GM23338 (cell line): ENCODE measurements around the gene CEP131.

ENCODE experiments used
- CREB1 ChIP-seq: fragments of 250-450 bp; sonication (Bioruptor Pico); IDR thresholded peaks from 2 replicates; pipeline ENCODE4 v1.5.0; 2020; ENCODE audit warnings: low read depth, mild to moderate bottlenecking, moderate library complexity
- EZH2 ChIP-seq: fragments of 200-600 bp; sonication (generic); IDR thresholded peaks from one replicate; pipeline ENCODE4 v1.8.0; 2017; ENCODE audit warnings: antibody characterized with exemption, mild to moderate bottlenecking, low read depth; ENCODE audit not compliant: unreplicated experiment
- EZH2phosphoT487 ChIP-seq: fragments of 200-600 bp; sonication (generic); IDR thresholded peaks from one replicate; pipeline ENCODE4 v1.8.1; 2018; ENCODE audit warnings: antibody characterized with exemption; ENCODE audit not compliant: unreplicated experiment
- JUNB ChIP-seq: IDR thresholded peaks from one replicate; pipeline ENCODE4 v1.6.1; 2016; ENCODE audit warnings: antibody characterized with exemption; ENCODE audit not compliant: unreplicated experiment
- POLR2AphosphoS5 ChIP-seq: IDR thresholded peaks from 2 replicates; pipeline ENCODE4 v1.6.1; 2016; ENCODE audit warnings: antibody characterized with exemption, low read depth
- ZNF114 ChIP-seq: fragments of 250-450 bp; sonication (Bioruptor Pico); IDR thresholded peaks from 2 replicates; pipeline ENCODE4 v1.5.0; 2020; ENCODE audit warnings: mild to moderate bottlenecking, moderate library complexity
- TF ChIP-seq, protein P1 (sequence below), 2 experiments: fragments of 200-600 bp in 1 of 2; sonication (generic) in 1 of 2; conservative IDR thresholded peaks; 2 replicates each; pipeline versions ENCODE4 v1.5.1 to v1.6.1; 2016 to 2017; ENCODE audit warnings: antibody characterized with exemption in 2 of 2, low read depth in 2 of 2, mild to moderate bottlenecking in 2 of 2, moderate library complexity in 1 of 2
- TF ChIP-seq, protein P2 (sequence below): IDR thresholded peaks from one replicate; pipeline ENCODE4 v1.6.1; 2018; ENCODE audit warnings: antibody characterized with exemption; ENCODE audit not compliant: unreplicated experiment
- TF ChIP-seq, protein P3 (sequence below): fragments of 250-450 bp; sonication (Bioruptor Pico); IDR thresholded peaks from 2 replicates; pipeline ENCODE4 v1.5.0; 2020; ENCODE audit warnings: mild to moderate bottlenecking, moderate library complexity

DNA sequence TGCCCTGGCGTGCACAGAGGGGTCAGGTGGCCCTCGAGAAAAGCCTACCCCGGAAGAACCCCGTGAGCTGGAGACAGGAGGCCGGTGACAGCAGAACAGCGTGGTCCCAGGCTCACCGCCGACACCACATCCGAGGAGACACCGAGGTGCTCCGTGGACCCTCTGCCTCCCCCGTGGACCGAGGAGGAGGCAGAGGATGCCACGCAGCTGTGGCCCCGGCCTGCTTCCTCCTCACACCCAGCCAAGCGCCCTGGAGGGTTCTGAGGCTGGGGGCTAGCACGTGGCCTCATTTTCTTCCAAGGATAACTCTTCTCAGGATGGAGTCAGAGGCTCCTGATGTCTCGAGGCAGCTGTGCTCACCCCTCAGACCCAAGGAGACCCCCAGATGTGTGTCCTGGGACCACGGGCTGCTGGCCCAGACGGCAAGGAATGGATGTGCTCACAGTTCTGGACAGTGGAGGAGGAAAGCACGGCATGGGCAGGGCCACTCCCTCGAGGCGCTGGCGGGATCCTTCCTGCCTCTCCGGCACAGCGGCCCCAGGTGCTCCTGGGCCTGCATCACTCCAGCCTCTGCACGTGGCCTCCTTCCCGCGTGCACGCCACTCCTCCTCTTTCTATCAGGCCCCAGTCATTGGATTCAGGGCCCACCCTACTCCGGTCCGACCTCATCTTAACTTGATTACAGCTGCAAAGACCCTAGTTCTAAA, 61.9 kb downstream of the CEP131 start:
- TF ChIP-seq, protein P1, sequence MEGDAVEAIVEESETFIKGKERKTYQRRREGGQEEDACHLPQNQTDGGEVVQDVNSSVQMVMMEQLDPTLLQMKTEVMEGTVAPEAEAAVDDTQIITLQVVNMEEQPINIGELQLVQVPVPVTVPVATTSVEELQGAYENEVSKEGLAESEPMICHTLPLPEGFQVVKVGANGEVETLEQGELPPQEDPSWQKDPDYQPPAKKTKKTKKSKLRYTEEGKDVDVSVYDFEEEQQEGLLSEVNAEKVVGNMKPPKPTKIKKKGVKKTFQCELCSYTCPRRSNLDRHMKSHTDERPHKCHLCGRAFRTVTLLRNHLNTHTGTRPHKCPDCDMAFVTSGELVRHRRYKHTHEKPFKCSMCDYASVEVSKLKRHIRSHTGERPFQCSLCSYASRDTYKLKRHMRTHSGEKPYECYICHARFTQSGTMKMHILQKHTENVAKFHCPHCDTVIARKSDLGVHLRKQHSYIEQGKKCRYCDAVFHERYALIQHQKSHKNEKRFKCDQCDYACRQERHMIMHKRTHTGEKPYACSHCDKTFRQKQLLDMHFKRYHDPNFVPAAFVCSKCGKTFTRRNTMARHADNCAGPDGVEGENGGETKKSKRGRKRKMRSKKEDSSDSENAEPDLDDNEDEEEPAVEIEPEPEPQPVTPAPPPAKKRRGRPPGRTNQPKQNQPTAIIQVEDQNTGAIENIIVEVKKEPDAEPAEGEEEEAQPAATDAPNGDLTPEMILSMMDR (conservative IDR thresholded peaks at IDR 0.05; ENCODE audit: low read depth in 2 of 2): no peak
- TF ChIP-seq JUNB (no peak), ZNF114 (CRISPR knock-in tag) (no peak), EZH2 (no peak), CREB1 (CRISPR knock-in tag) (no peak), POLR2AphosphoS5 (no peak), EZH2phosphoT487 (no peak)
- TF ChIP-seq, protein P2, sequence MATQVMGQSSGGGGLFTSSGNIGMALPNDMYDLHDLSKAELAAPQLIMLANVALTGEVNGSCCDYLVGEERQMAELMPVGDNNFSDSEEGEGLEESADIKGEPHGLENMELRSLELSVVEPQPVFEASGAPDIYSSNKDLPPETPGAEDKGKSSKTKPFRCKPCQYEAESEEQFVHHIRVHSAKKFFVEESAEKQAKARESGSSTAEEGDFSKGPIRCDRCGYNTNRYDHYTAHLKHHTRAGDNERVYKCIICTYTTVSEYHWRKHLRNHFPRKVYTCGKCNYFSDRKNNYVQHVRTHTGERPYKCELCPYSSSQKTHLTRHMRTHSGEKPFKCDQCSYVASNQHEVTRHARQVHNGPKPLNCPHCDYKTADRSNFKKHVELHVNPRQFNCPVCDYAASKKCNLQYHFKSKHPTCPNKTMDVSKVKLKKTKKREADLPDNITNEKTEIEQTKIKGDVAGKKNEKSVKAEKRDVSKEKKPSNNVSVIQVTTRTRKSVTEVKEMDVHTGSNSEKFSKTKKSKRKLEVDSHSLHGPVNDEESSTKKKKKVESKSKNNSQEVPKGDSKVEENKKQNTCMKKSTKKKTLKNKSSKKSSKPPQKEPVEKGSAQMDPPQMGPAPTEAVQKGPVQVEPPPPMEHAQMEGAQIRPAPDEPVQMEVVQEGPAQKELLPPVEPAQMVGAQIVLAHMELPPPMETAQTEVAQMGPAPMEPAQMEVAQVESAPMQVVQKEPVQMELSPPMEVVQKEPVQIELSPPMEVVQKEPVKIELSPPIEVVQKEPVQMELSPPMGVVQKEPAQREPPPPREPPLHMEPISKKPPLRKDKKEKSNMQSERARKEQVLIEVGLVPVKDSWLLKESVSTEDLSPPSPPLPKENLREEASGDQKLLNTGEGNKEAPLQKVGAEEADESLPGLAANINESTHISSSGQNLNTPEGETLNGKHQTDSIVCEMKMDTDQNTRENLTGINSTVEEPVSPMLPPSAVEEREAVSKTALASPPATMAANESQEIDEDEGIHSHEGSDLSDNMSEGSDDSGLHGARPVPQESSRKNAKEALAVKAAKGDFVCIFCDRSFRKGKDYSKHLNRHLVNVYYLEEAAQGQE: no peak
- TF ChIP-seq, protein P3, sequence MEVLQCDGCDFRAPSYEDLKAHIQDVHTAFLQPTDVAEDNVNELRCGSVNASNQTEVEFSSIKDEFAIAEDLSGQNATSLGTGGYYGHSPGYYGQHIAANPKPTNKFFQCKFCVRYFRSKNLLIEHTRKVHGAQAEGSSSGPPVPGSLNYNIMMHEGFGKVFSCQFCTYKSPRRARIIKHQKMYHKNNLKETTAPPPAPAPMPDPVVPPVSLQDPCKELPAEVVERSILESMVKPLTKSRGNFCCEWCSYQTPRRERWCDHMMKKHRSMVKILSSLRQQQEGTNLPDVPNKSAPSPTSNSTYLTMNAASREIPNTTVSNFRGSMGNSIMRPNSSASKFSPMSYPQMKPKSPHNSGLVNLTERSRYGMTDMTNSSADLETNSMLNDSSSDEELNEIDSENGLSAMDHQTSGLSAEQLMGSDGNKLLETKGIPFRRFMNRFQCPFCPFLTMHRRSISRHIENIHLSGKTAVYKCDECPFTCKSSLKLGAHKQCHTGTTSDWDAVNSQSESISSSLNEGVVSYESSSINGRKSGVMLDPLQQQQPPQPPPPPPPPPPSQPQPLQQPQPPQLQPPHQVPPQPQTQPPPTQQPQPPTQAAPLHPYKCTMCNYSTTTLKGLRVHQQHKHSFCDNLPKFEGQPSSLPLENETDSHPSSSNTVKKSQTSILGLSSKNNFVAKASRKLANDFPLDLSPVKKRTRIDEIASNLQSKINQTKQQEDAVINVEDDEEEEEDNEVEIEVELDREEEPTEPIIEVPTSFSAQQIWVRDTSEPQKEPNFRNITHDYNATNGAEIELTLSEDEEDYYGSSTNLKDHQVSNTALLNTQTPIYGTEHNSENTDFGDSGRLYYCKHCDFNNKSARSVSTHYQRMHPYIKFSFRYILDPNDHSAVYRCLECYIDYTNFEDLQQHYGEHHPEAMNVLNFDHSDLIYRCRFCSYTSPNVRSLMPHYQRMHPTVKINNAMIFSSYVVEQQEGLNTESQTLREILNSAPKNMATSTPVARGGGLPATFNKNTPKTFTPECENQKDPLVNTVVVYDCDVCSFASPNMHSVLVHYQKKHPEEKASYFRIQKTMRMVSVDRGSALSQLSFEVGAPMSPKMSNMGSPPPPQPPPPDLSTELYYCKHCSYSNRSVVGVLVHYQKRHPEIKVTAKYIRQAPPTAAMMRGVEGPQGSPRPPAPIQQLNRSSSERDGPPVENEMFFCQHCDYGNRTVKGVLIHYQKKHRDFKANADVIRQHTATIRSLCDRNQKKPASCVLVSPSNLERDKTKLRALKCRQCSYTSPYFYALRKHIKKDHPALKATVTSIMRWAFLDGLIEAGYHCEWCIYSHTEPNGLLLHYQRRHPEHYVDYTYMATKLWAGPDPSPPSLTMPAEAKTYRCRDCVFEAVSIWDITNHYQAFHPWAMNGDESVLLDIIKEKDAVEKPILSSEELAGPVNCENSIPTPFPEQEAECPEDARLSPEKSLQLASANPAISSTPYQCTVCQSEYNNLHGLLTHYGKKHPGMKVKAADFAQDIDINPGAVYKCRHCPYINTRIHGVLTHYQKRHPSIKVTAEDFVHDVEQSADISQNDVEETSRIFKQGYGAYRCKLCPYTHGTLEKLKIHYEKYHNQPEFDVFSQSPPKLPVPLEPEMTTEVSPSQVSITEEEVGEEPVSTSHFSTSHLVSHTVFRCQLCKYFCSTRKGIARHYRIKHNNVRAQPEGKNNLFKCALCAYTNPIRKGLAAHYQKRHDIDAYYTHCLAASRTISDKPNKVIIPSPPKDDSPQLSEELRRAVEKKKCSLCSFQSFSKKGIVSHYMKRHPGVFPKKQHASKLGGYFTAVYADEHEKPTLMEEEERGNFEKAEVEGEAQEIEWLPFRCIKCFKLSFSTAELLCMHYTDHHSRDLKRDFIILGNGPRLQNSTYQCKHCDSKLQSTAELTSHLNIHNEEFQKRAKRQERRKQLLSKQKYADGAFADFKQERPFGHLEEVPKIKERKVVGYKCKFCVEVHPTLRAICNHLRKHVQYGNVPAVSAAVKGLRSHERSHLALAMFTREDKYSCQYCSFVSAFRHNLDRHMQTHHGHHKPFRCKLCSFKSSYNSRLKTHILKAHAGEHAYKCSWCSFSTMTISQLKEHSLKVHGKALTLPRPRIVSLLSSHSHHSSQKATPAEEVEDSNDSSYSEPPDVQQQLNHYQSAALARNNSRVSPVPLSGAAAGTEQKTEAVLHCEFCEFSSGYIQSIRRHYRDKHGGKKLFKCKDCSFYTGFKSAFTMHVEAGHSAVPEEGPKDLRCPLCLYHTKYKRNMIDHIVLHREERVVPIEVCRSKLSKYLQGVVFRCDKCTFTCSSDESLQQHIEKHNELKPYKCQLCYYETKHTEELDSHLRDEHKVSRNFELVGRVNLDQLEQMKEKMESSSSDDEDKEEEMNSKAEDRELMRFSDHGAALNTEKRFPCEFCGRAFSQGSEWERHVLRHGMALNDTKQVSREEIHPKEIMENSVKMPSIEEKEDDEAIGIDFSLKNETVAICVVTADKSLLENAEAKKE: no peak
